ENCODE results near the gene PHLPP2.

PHLPP2 gene

DNA sequence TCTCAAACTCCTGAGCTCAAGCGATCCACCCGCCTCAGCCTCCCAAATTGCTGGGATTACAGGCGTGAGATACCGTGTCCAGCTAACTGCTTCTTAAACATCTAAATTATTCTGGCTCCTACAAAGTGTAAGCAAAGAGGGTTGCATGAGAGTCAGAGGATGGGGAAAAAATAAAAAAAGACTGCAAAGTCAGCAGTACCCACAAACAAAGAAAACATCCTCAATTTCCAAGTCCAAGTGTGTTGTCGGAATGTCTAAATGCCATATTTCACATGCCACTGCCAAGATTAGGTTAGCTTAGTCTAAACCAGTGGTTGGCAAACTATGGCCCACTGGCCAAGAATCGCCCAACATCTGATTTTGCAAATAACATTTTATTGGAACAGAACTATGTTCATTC, 13.0 kb upstream of the PHLPP2 start:
- H3K27me3 ChIP-seq (ENCODE audit: insufficient read depth, low read length), result no peaks in the 10 kb centered on the region
- H3K9me3 ChIP-seq (ENCODE audit: insufficient read depth, low read depth, low read length), result no peaks in the 10 kb centered on the region
- H3K4me1 ChIP-seq (ENCODE audit: insufficient read depth, low read length), result no peaks in the 10 kb centered on the region
- no peak overlapping the region for H3K4me3 ChIP-seq (ENCODE audit: low read length)
- H3K9ac ChIP-seq (ENCODE audit: low read depth, low read length), result no peak overlapping the region
- H3K36me3 ChIP-seq (ENCODE audit: insufficient read depth, low read depth, low read length), result peaks cover 83% of the 10 kb centered on the region
- H3K27ac ChIP-seq (ENCODE audit: low read length), result no peak overlapping the region

DNA sequence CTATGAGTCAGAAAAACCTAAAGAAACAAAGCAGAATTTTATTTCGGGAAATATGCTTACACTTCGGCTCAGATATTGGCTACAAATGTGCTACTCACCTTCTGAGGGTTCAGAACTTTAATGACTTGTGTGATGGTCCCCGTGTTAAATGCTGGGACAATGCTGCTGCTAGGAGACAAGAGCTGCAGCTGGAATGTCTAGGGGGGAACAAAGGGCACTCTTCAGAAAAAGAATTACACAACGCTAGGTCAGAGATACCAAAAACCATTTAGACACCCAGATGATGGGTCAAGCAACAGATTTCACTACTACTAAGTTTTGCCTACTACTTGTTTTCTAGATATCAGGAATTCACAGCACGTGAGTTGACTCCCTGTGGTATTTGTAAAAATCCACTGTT, 10.0 kb upstream of the PHLPP2 start:
- no peak overlapping the region for H3K4me3 ChIP-seq (ENCODE audit: low read length)
- H3K27ac ChIP-seq (ENCODE audit: low read length), result no peak overlapping the region
- H3K36me3 ChIP-seq (ENCODE audit: insufficient read depth, low read depth, low read length), result peaks cover 82% of the 10 kb centered on the region
- H3K9me3 ChIP-seq (ENCODE audit: insufficient read depth, low read depth, low read length), result no peaks in the 10 kb centered on the region
- H3K4me1 ChIP-seq (ENCODE audit: insufficient read depth, low read length), result no peaks in the 10 kb centered on the region
- H3K27me3 ChIP-seq (ENCODE audit: insufficient read depth, low read length), result no peaks in the 10 kb centered on the region
- H3K9ac ChIP-seq (ENCODE audit: low read depth, low read length), result no peak overlapping the region

DNA sequence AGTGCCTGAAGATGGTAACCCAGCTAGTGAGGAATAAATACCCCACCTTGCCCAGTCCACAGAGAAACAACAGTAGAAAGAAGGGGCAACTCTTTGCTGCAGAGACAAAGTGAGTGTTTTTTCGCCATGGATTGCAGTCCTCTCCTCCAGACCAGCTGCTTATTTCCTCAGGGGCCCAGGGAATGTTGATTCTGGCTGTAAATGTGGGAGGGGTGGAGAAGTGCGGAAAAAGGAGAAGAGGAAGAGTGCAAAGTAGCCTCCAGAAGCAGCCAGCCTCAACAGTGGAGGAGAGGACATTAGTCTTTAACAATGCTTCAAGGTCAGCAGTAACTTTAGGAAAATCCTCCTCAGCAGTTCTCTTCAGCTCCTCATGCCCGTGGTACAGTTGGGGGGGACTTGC, 8.1 kb upstream of the PHLPP2 start:
- H3K27me3 ChIP-seq (ENCODE audit: insufficient read depth, low read length), result no peaks in the 10 kb centered on the region
- peaks cover 63% of the 10 kb centered on the region for H3K36me3 ChIP-seq (ENCODE audit: insufficient read depth, low read depth, low read length)
- H3K9ac ChIP-seq (ENCODE audit: low read depth, low read length), result no peak overlapping the region
- no peaks in the 10 kb centered on the region for H3K9me3 ChIP-seq (ENCODE audit: insufficient read depth, low read depth, low read length)
- H3K4me3 ChIP-seq (ENCODE audit: low read length), result no peak overlapping the region
- H3K27ac ChIP-seq (ENCODE audit: low read length), result no peak overlapping the region
- no peaks in the 10 kb centered on the region for H3K4me1 ChIP-seq (ENCODE audit: insufficient read depth, low read length)

DNA sequence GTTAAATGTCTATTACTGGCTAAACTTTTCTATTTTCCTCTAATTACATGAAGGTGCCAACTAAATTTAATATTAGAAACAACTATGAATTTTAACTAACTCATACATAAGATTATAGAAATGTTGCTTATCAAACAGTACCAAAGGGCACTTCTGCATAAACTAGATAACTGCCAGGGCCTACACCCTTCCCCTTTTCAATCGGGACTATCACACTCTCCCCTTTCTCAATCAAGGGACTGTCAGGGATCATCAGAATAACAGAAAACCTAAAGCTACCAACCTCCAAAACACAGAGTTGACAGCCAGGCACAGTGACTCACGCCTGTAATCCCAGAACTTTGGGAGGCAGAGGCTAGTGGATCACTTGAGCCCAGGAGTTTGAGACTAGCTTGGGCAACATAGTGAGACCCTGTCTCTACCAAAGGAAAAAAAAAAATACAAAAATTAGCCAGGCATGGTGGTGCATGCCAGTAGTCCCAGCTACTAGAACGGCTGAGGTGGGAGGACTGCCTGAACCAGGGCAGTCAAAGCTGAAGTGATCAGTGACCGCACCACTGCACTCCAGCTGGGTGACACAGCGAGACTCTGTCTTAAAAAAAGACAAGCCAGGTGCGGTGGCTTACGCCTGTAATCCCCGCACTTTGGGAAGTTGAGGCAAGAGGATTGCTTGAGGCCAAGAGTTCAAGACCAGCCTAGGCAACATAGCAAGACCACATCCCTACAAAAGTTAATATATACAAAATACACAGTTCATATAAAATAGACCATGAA, 3.2 kb upstream of the PHLPP2 start:
- Histone ChIP-seq H3K9me3 (ENCODE audit: insufficient read depth, low read depth, low read length) (no peaks in the 10 kb centered on the region), H3K36me3 (ENCODE audit: insufficient read depth, low read depth, low read length) (peaks cover 28% of the 10 kb centered on the region), H3K27me3 (ENCODE audit: insufficient read depth, low read length) (peaks cover 17% of the 10 kb centered on the region), H3K4me3 (ENCODE audit: low read length) (no peak overlapping the region), H3K9ac (ENCODE audit: low read depth, low read length) (no peak overlapping the region), H3K27ac (ENCODE audit: low read length) (no peak overlapping the region), H3K4me1 (ENCODE audit: insufficient read depth, low read length) (no peaks in the 10 kb centered on the region)

DNA sequence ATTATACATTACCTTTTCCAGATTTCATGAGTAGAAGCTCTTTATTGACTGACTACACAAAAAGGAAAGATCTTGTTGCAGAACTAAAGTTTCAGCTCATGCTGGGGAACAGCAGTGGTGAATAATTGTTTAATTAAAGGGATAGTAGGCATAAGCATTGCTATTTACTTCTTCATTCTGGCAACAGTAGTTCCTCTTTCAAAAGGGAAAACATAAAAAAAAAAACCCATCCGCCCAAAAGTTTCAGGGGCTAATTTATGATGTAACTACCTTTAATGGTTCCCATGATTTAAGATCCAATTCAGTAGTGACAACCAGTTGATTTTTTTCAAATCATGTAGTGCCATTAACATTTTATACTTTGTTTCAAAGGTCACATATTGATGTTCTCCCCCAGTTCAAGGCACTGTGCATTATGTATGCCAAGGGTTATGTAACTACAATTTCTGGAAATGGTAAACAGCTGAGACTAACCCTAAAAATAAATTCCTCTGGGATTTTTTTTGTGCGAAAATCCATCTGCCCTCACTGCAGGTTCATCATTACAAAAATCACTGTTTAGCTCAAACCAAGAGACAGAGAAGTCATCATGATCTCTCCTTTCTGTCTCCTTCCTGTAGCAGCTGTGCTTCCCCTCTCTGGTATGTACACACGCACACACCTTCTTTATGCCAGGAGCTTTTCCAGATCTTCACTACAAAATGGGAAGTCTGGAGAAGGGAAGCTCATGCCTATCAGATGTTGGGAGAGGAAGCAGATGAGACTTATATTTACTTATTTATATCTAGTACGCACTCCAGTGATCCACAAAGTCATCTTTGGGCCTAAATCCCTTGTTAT, 2.2 kb upstream of the PHLPP2 start:
- H3K36me3 ChIP-seq (ENCODE audit: insufficient read depth, low read depth, low read length), result peaks cover 18% of the 10 kb centered on the region
- peaks cover 17% of the 10 kb centered on the region for H3K27me3 ChIP-seq (ENCODE audit: insufficient read depth, low read length)
- no peak overlapping the region for H3K27ac ChIP-seq (ENCODE audit: low read length)
- no peaks in the 10 kb centered on the region for H3K9me3 ChIP-seq (ENCODE audit: insufficient read depth, low read depth, low read length)
- no peaks in the 10 kb centered on the region for H3K4me1 ChIP-seq (ENCODE audit: insufficient read depth, low read length)
- no peak overlapping the region for H3K4me3 ChIP-seq (ENCODE audit: low read length)
- H3K9ac ChIP-seq (ENCODE audit: low read depth, low read length), result no peak overlapping the region

- Histone ChIP-seq H3K36me3 (ENCODE audit: insufficient read depth, low read depth, low read length) (no peaks in the 10 kb centered on the region), H3K27ac (ENCODE audit: low read length) (no peak overlapping the region), H3K4me3 (ENCODE audit: low read length) (peak overlapping the region; percentile 85), H3K9ac (ENCODE audit: low read depth, low read length) (peak overlapping the region; percentile 72; the same call in 1 of the 2 replicates), H3K4me1 (ENCODE audit: insufficient read depth, low read length) (no peaks in the 10 kb centered on the region; the same call in 1 of the 2 replicates), H3K27me3 (ENCODE audit: insufficient read depth, low read length) (peaks cover 17% of the 10 kb centered on the region), H3K9me3 (ENCODE audit: insufficient read depth, low read depth, low read length) (no peaks in the 10 kb centered on the region)
Measured at GRCh38 chr16:71723537-71724319, 773 bp downstream of the PHLPP2 start.

DNA sequence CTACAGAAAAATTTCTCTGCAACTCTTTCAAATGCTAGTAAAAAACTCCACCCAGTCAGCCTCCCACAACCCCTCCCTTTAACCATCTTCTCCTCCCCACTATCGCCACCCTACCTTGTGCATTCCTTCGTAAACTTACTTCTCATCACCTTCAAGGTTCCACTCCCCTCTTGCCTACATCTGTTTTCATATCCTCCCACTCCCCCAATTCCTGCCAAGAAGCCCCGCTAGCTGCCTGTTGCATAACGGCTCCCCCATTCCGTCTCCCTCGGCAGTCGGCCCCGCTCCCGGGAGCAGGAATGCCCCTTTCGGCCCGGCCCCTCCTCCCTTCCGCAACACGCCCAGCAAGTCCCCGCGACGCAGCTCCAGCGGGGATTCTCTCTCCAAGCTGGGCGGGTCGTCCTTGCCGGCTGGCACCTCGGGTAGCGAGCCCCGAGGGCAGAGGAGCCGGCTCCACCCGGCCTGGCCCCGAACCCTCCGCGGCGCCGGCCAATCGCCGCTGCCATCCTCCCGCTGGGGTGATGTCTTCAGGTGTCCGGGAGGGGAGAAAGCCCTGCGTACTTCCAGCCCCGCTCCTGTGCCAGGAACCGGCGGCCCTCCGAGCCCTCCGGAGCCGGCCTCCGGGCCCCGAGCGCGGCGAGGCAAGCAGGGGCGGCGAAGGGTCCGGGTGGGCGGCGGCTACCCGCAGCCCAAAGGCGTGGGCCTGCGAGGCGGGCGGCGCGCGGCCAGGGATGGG, 1.5 kb downstream of the PHLPP2 start:
- H3K27ac ChIP-seq (ENCODE audit: low read length), result no peak overlapping the region
- H3K36me3 ChIP-seq (ENCODE audit: insufficient read depth, low read depth, low read length), result no peaks in the 10 kb centered on the region
- H3K9ac ChIP-seq (ENCODE audit: low read depth, low read length), result peak overlapping the region; percentile 72; the same call in 1 of the 2 replicates
- peak overlapping the region; percentile 85 for H3K4me3 ChIP-seq (ENCODE audit: low read length)
- H3K27me3 ChIP-seq (ENCODE audit: insufficient read depth, low read length), result peaks cover 17% of the 10 kb centered on the region
- H3K9me3 ChIP-seq (ENCODE audit: insufficient read depth, low read depth, low read length), result no peaks in the 10 kb centered on the region
- H3K4me1 ChIP-seq (ENCODE audit: insufficient read depth, low read length), result no peaks in the 10 kb centered on the region; the same call in 1 of the 2 replicates

DNA sequence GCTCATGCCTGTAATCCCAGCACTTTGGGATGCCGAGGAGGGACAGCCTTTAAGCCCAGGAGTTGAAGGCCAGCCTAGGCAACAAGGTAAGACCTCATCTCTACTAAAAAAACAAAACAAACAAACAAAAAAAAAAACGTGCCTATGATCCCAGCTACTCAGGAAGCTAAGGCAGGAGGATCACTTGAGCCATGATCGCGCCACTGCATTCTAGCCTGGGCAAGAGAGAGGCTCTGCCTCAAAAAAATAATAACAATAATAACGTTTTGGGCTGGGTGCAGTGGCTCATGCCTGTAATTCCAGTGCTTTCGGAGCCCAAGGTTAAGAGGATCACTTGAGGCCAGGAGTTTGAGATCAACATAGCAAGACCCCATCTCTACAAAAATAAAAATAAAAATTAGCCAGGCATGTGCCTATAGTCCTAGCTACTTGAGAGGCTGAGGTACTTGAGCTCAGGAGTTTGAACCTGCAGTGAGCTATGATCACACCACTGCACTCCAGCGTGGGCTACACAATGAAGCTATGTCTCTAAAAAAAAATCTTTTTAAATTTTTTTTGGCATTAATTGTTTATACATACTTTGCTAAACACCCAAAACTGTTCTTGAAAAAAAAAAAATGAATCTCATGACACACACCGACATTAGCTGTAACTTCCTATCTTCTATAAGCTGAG, 3.3 kb downstream of the PHLPP2 start:
- Histone ChIP-seq H3K9ac (ENCODE audit: low read depth, low read length) (no peak overlapping the region), H3K36me3 (ENCODE audit: insufficient read depth, low read depth, low read length) (no peaks in the 10 kb centered on the region), H3K27me3 (ENCODE audit: insufficient read depth, low read length) (peaks cover 17% of the 10 kb centered on the region), H3K27ac (ENCODE audit: low read length) (no peak overlapping the region), H3K4me1 (ENCODE audit: insufficient read depth, low read length) (no peaks in the 10 kb centered on the region; the same call in 1 of the 2 replicates), H3K9me3 (ENCODE audit: insufficient read depth, low read depth, low read length) (no peaks in the 10 kb centered on the region), H3K4me3 (ENCODE audit: low read length) (no peak overlapping the region)

DNA sequence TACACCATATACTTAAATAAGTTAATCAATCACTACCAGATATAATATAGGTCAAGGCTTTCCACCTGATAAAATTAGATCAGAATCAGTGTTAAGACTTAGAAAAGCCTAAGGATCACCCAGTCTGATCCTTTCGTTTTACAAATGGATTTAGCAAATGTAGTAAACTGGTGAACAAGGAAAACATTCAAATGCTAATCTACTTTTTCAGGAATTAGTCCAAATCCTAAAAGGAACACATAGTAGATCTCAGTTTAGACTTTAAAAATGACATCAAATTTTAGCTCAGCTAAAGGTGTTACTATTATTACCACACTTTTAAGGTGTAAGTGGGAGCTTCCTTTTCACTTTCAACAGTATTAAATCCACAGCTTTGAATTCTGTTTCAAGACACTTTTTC, 12.0 kb downstream of the PHLPP2 start:
- peak overlapping the region; percentile 35; the same call in 1 of the 2 replicates for H3K4me3 ChIP-seq (ENCODE audit: low read length)
- no peaks in the 10 kb centered on the region for H3K9me3 ChIP-seq (ENCODE audit: insufficient read depth, low read depth, low read length)
- no peaks in the 10 kb centered on the region for H3K27me3 ChIP-seq (ENCODE audit: insufficient read depth, low read length)
- H3K27ac ChIP-seq (ENCODE audit: low read length), result no peak overlapping the region
- H3K9ac ChIP-seq (ENCODE audit: low read depth, low read length), result peak overlapping the region; percentile 35; the same call in 1 of the 2 replicates
- peaks cover 12% of the 10 kb centered on the region; the same call in 1 of the 2 replicates for H3K36me3 ChIP-seq (ENCODE audit: insufficient read depth, low read depth, low read length)
- peaks cover 37% of the 10 kb centered on the region; the same call in 1 of the 2 replicates for H3K4me1 ChIP-seq (ENCODE audit: insufficient read depth, low read length)

- no peaks in the 10 kb centered on the region for H3K9me3 ChIP-seq (ENCODE audit: insufficient read depth, low read depth, low read length)
- H3K27me3 ChIP-seq (ENCODE audit: insufficient read depth, low read length), result no peaks in the 10 kb centered on the region
- H3K36me3 ChIP-seq (ENCODE audit: insufficient read depth, low read depth, low read length), result peaks cover 12% of the 10 kb centered on the region; the same call in 1 of the 2 replicates
- H3K9ac ChIP-seq (ENCODE audit: low read depth, low read length), result no peak overlapping the region
- peak overlapping the region; percentile 35; the same call in 1 of the 2 replicates for H3K4me3 ChIP-seq (ENCODE audit: low read length)
- H3K4me1 ChIP-seq (ENCODE audit: insufficient read depth, low read length), result peaks cover 41% of the 10 kb centered on the region; the same call in 1 of the 2 replicates
- H3K27ac ChIP-seq (ENCODE audit: low read length), result no peak overlapping the region
Measured at GRCh38 chr16:71711789-71712188, 12.7 kb downstream of the PHLPP2 start.
